GM23338 (cell line): ENCODE data around the gene GDPD5. TPM values are rescaled to one million over a fixed set of nuclear protein-coding genes. Genes with fewer than 3 reads are reported as not detected.

Experiments used
- ATAC-seq: fragments of 200-7000 bp; cut with Tn5 transposase; 3 replicates; pipeline ENCODE4 v1.9.1; 2020
- DNase-seq: peaks from one replicate; pipeline ENCODE4 v3.0.0-alpha.2; 2015; ENCODE audit warnings: low spot score
- H2AFZ ChIP-seq: fragments of 200-600 bp; sonication (generic); 2 replicates; pipeline ENCODE4 v1.8.0; 2016; ENCODE audit warnings: antibody characterized with exemption, mild to moderate bottlenecking, moderate library complexity
- H3F3A ChIP-seq: fragments of 200-600 bp; sonication (generic); replicated peaks from 2 replicates; pipeline ENCODE4 v1.8.0; 2017; ENCODE audit warnings: antibody characterized with exemption, mixed run types, low read depth
- H3K27ac ChIP-seq: fragments of 200-600 bp; sonication (generic); 2 replicates; pipeline ENCODE4 v1.6.1; 2016; ENCODE audit warnings: low read depth
- H3K27me3 ChIP-seq: fragments of 200-600 bp; sonication (generic); 2 replicates; pipeline ENCODE4 v1.8.0; 2016; ENCODE audit warnings: mild to moderate bottlenecking, mixed run types, moderate library complexity; ENCODE audit not compliant: insufficient read depth
- H3K36me3 ChIP-seq: fragments of 200-600 bp; sonication (generic); 2 replicates; pipeline ENCODE4 v1.8.0; 2016; ENCODE audit warnings: mild to moderate bottlenecking; ENCODE audit not compliant: insufficient read depth
- H3K4me1 ChIP-seq: fragments of 200-600 bp; sonication (generic); 2 replicates; pipeline ENCODE4 v1.8.0; 2016; ENCODE audit warnings: mild to moderate bottlenecking, moderate library complexity; ENCODE audit not compliant: insufficient read depth
- H3K4me2 ChIP-seq: fragments of 200-600 bp; sonication (generic); 2 replicates; pipeline ENCODE4 v1.7.1; 2017; ENCODE audit warnings: mixed run types
- H3K4me3 ChIP-seq: fragments of 200-600 bp; sonication (generic); 2 replicates; pipeline ENCODE4 v1.6.1; 2016; ENCODE audit warnings: mixed run types
- H3K79me2 ChIP-seq: fragments of 200-600 bp; sonication (generic); replicated peaks from 2 replicates; pipeline ENCODE4 v1.8.0; 2017; ENCODE audit warnings: mild to moderate bottlenecking; ENCODE audit not compliant: insufficient read depth
- H3K9me2 ChIP-seq: fragments of 200-600 bp; sonication (generic); 2 replicates; pipeline ENCODE4 v1.8.0; 2017; ENCODE audit not compliant: insufficient read depth
- H4K20me1 ChIP-seq: fragments of 200-600 bp; sonication (generic); replicated peaks from 2 replicates; pipeline ENCODE4 v1.8.0; 2017; ENCODE audit warnings: mild to moderate bottlenecking; ENCODE audit not compliant: insufficient read depth
- H3K27ac Mint-ChIP-seq: 2 replicates; pipeline ENCODE4 v1.8.0; 2020; ENCODE audit warnings: inconsistent platforms, mild to moderate bottlenecking, moderate library complexity, mixed read lengths
- H3K27me3 Mint-ChIP-seq: 3 replicates; pipeline ENCODE4 v1.8.0; 2022; ENCODE audit warnings: low read depth, mild to moderate bottlenecking, moderate library complexity, mixed read lengths, inconsistent platforms; ENCODE audit not compliant: insufficient read depth, poor library complexity
- H3K36me3 Mint-ChIP-seq: 3 replicates; pipeline ENCODE4 v1.8.0; 2021; ENCODE audit warnings: low read depth, mild to moderate bottlenecking, inconsistent platforms, moderate library complexity, mixed read lengths
- H3K4me1 Mint-ChIP-seq: 3 replicates; pipeline ENCODE4 v1.8.0; 2020; ENCODE audit warnings: mild to moderate bottlenecking, inconsistent platforms, mixed read lengths
- H3K4me3 Mint-ChIP-seq: 3 replicates; pipeline ENCODE4 v1.8.0; 2021; ENCODE audit warnings: moderate library complexity, mild to moderate bottlenecking, inconsistent platforms, mixed read lengths
- H3K9me3 Mint-ChIP-seq: 3 replicates; pipeline ENCODE4 v1.8.0; 2020; ENCODE audit warnings: moderate library complexity, mild to moderate bottlenecking, inconsistent platforms, mixed read lengths
- CREB1 ChIP-seq: fragments of 250-450 bp; sonication (Bioruptor Pico); IDR thresholded peaks from 2 replicates; pipeline ENCODE4 v1.5.0; 2020; ENCODE audit warnings: low read depth, mild to moderate bottlenecking, moderate library complexity
- CTCF ChIP-seq, 2 experiments: fragments of 200-600 bp in 1 of 2; sonication (generic) in 1 of 2; conservative IDR thresholded peaks; 2 replicates each; pipeline versions ENCODE4 v1.5.1 to v1.6.1; 2016 to 2017; ENCODE audit warnings: antibody characterized with exemption in 2 of 2, low read depth in 2 of 2, mild to moderate bottlenecking in 2 of 2, moderate library complexity in 1 of 2
- ETS1 ChIP-seq: IDR thresholded peaks from 2 replicates; pipeline ENCODE4 v1.6.1; 2016; ENCODE audit warnings: antibody characterized with exemption
- EZH2 ChIP-seq: fragments of 200-600 bp; sonication (generic); IDR thresholded peaks from one replicate; pipeline ENCODE4 v1.8.0; 2017; ENCODE audit warnings: antibody characterized with exemption, mild to moderate bottlenecking, low read depth; ENCODE audit not compliant: unreplicated experiment
- EZH2phosphoT487 ChIP-seq: fragments of 200-600 bp; sonication (generic); IDR thresholded peaks from one replicate; pipeline ENCODE4 v1.8.1; 2018; ENCODE audit warnings: antibody characterized with exemption; ENCODE audit not compliant: unreplicated experiment
- JUNB ChIP-seq: IDR thresholded peaks from one replicate; pipeline ENCODE4 v1.6.1; 2016; ENCODE audit warnings: antibody characterized with exemption; ENCODE audit not compliant: unreplicated experiment
- NANOG ChIP-seq: IDR thresholded peaks from 2 replicates; pipeline ENCODE4 v1.6.1; 2016; ENCODE audit warnings: antibody characterized with exemption, borderline replicate concordance
- POLR2AphosphoS5 ChIP-seq: IDR thresholded peaks from 2 replicates; pipeline ENCODE4 v1.6.1; 2016; ENCODE audit warnings: antibody characterized with exemption, low read depth
- REST ChIP-seq: IDR thresholded peaks from one replicate; pipeline ENCODE4 v1.6.1; 2018; ENCODE audit warnings: antibody characterized with exemption; ENCODE audit not compliant: unreplicated experiment
- STAT1 ChIP-seq: IDR thresholded peaks from one replicate; pipeline ENCODE4 v1.6.1; 2016; ENCODE audit warnings: antibody characterized with exemption; ENCODE audit not compliant: unreplicated experiment
- ZNF114 ChIP-seq: fragments of 250-450 bp; sonication (Bioruptor Pico); IDR thresholded peaks from 2 replicates; pipeline ENCODE4 v1.5.0; 2020; ENCODE audit warnings: mild to moderate bottlenecking, moderate library complexity
- ZNF331 ChIP-seq: fragments of 250-450 bp; sonication (Bioruptor Pico); IDR thresholded peaks from 2 replicates; pipeline ENCODE4 v1.5.0; 2020; ENCODE audit warnings: low read depth, mild to moderate bottlenecking, moderate library complexity
- ZNF462 ChIP-seq: fragments of 250-450 bp; sonication (Bioruptor Pico); IDR thresholded peaks from 2 replicates; pipeline ENCODE4 v1.5.0; 2020; ENCODE audit warnings: mild to moderate bottlenecking, moderate library complexity
- polyA plus RNA-seq: library from polyadenylated mRNA; unstranded; fragments of >200 nt; fragmentation: Nextera tagmentation; extraction: Ambion mirVana; gene quantifications from 2 replicates; pipeline ENCODE4 v1.2.1, GENCODE V29; 2016
- total RNA-seq: library from RNA; depleted of rRNA; stranded (reverse); fragments of >200 nt; shearing (Covaris generic); gene quantifications from 2 replicates; pipeline ENCODE4 v1.2.3, GENCODE V29; 2014

The GDPD5 gene
- total and polyA plus RNA-seq, 2 experiments from 2014 or later: 1.6 to 4.9 TPM

- TF ChIP-seq ZNF462: 0 out of 2 replicates have a peak, but pooled peaks have one; percentile 40
- no peak for TF ChIP-seq JUNB
Measured at GRCh38 chr11:75462117-75462653, 63.6 kb downstream of the GDPD5 start (continued).

- Mint-ChIP-seq H3K36me3 (no peaks in the 10 kb centered on the region), H3K9me3 (no peaks in the 10 kb centered on the region), H3K27ac (no peak overlapping the region), H3K4me3 (no peak overlapping the region), H3K4me1 (peaks cover 32% of the 10 kb centered on the region), H3K27me3 (peaks cover 7% of the 10 kb centered on the region)
- no peaks in the 10 kb centered on the region for H3K36me3 ChIP-seq
- no peak for ATAC-seq
- no peaks in the 10 kb centered on the region for H3K79me2 ChIP-seq
- no peak overlapping the region for H2AFZ ChIP-seq
- no peak for DNase-seq
- no peak overlapping the region for H3K4me3 ChIP-seq
- no peaks in the 10 kb centered on the region for H3K27me3 ChIP-seq
- H3K27ac ChIP-seq: no peak overlapping the region
- no peaks in the 10 kb centered on the region for H3F3A ChIP-seq
- no peaks in the 10 kb centered on the region; the same call in 1 of the 2 replicates for H3K4me1 ChIP-seq
- H4K20me1 ChIP-seq: no peaks in the 10 kb centered on the region
- H3K9me2 ChIP-seq: no peaks in the 10 kb centered on the region
- no peak overlapping the region for H3K4me2 ChIP-seq
- TF ChIP-seq STAT1 (no peak), REST (no peak), JUNB (no peak), ETS1 (no peak), EZH2phosphoT487 (no peak), CTCF (conservative IDR thresholded peaks at IDR 0.05; ENCODE audit: low read depth in 2 of 2) (no peak), NANOG (no peak), ZNF331 (no peak), EZH2 (no peak), ZNF114 (CRISPR knock-in tag) (no peak), CREB1 (no peak), POLR2AphosphoS5 (no peak)
Measured at GRCh38 chr11:75461151-75461550, 64.6 kb downstream of the GDPD5 start.
